K562 (cell line): ENCODE data around the gene FHL1. TPM values are rescaled to one million over a fixed set of nuclear protein-coding genes. Genes with fewer than 3 reads are reported as not detected.

Source experiments
- ATAC-seq: fragments of 200-7000 bp; cut with Tn5 transposase; 3 replicates; pipeline ENCODE4 v1.9.1; 2020; ENCODE audit warnings: moderate library complexity
- BruUV-seq: library from RNA; stranded (reverse); fragments of 400-500 nt; replicated peaks from 2 replicates; lab custom pipeline; 2021; lab: Mats Ljungman, UMichigan
- CTCF ChIA-PET: fragments of 300-600 bp; formaldehyde crosslinking; extraction: SDS; loops from one replicate; lab custom pipeline; 2021; ENCODE audit warnings: low intra/inter-chr PET ratio; lab: Yijun Ruan, JAX
- POLR2A ChIA-PET: fragments of 300-600, 350-650 bp; sonication (Branson Sonifier 250); formaldehyde crosslinking; extraction: SDS; loops from one replicate; lab custom pipeline; 2021; ENCODE audit warnings: antibody characterized with exemption, inconsistent platforms; lab: Yijun Ruan, JAX
- DNase-seq, 4 experiments: peaks; one replicate each; pipeline versions ENCODE4 v3.0.0 to v3.0.0-alpha.2; 2011 to 2018; ENCODE audit warnings: low spot score in 3 of 4, mixed read lengths in 3 of 4; ENCODE audit errors: extremely low read depth in 1 of 4
- FAIRE-seq: peaks from 2 replicates; lab custom pipeline; 2011; peaks lifted over from hg19 to GRCh38; lab: Jason Lieb, UNC
- H2AFZ ChIP-seq: 2 replicates; pipeline ENCODE4 v1.6.0; 2011; ENCODE audit warnings: low read depth, low read length, control low read depth, inconsistent platforms
- H3K27ac ChIP-seq: fragments of 200-600 bp; 3 replicates; pipeline ENCODE4 v1.8.0; 2011; ENCODE audit warnings: low read depth, mild to moderate bottlenecking, control low read depth, inconsistent platforms, low read length, moderate library complexity, mixed read lengths; ENCODE audit errors: extremely low read depth
- H3K27me3 ChIP-seq, 2 experiments: fragments of 300-600 bp in 1 of 2; 2 replicates in 1 of 2; 3 replicates in 1 of 2; pipeline versions ENCODE4 v1.6.0 to v1.8.0; 2011; ENCODE audit warnings: inconsistent platforms in 2 of 2, low read length in 2 of 2, mild to moderate bottlenecking in 1 of 2, mixed read lengths in 1 of 2, moderate library complexity in 1 of 2; ENCODE audit not compliant: control insufficient read depth in 2 of 2, insufficient read depth in 2 of 2
- H3K36me3 ChIP-seq: fragments of 300-600 bp; 3 replicates; pipeline ENCODE4 v1.8.0; 2011; ENCODE audit warnings: mild to moderate bottlenecking, low read length, inconsistent platforms; ENCODE audit not compliant: control insufficient read depth, insufficient read depth
- H3K4me1 ChIP-seq, 2 experiments: fragments of 200-600 bp in 1 of 2; replicated peaks in 1 of 2; 2 replicates in 1 of 2; 3 replicates in 1 of 2; pipeline versions ENCODE4 v1.5.1 to v1.8.0; 2011; ENCODE audit warnings: inconsistent platforms in 2 of 2, low read length in 2 of 2, mild to moderate bottlenecking in 1 of 2, mixed read lengths in 1 of 2, moderate library complexity in 1 of 2; ENCODE audit not compliant: control insufficient read depth in 2 of 2, insufficient read depth in 2 of 2
- H3K4me2 ChIP-seq: 2 replicates; pipeline ENCODE4 v1.6.1; 2011; ENCODE audit warnings: low read length, control low read depth, inconsistent platforms, mixed read lengths; ENCODE audit not compliant: insufficient read depth
- H3K4me3 ChIP-seq: fragments of 200-600 bp; sonication (generic), shearing (Covaris generic); 2 replicates; pipeline ENCODE4 v1.5.1; 2016; ENCODE audit warnings: control low read depth, inconsistent platforms
- H3K79me2 ChIP-seq: fragments of 200-600 bp; 3 replicates; pipeline ENCODE4 v1.8.0; 2011; ENCODE audit warnings: low read length, inconsistent platforms; ENCODE audit not compliant: control insufficient read depth, insufficient read depth
- H3K9ac ChIP-seq, 2 experiments: 2 replicates each; pipeline versions ENCODE4 v1.6.0 to v1.6.1; 2011; ENCODE audit warnings: low read depth in 2 of 2, low read length in 2 of 2, control low read depth in 1 of 2, inconsistent platforms in 1 of 2, mild to moderate bottlenecking in 1 of 2, mixed read lengths in 1 of 2; ENCODE audit not compliant: insufficient read depth in 1 of 2
- H3K9me1 ChIP-seq: one replicate; pipeline ENCODE4 v1.6.0; 2011; ENCODE audit warnings: inconsistent platforms, mild to moderate bottlenecking, low read length, moderate library complexity; ENCODE audit not compliant: control insufficient read depth, insufficient read depth
- H3K9me3 ChIP-seq: replicated peaks from 2 replicates; pipeline ENCODE4 v1.5.1; 2011; ENCODE audit warnings: low read depth, low read length, inconsistent platforms; ENCODE audit not compliant: control insufficient read depth, insufficient read depth
- H4K20me1 ChIP-seq: replicated peaks from 2 replicates; pipeline ENCODE4 v1.6.1; 2011; ENCODE audit warnings: low read length, inconsistent platforms, mixed read lengths; ENCODE audit not compliant: control insufficient read depth, insufficient read depth
- TGIF2 ChIP-seq: sonication (generic); formaldehyde crosslinking; IDR thresholded peaks from 2 replicates; pipeline ENCODE4 v1.8.1; 2022; ENCODE audit warnings: mild to moderate bottlenecking, missing genetic modification reagents, moderate library complexity
- ZNF77 ChIP-seq: fragments of 250-450 bp; sonication (Bioruptor Pico); IDR thresholded peaks from 2 replicates; pipeline ENCODE4 v1.5.0; 2020
- ZNF778 ChIP-seq: fragments of 450-650 bp; formaldehyde crosslinking; IDR thresholded peaks from 2 replicates; pipeline ENCODE4 v1.4.0; 2020; ENCODE audit warnings: mild to moderate bottlenecking, moderate library complexity
- WGBS: fragments of 100-300 bp; shearing (Covaris generic); methylation state at CpG from one replicate; pipeline ENCODE4 v1.1.6; 2016; ENCODE audit warnings: low coverage, mixed read lengths; ENCODE audit not compliant: insufficient coverage; ENCODE audit errors: missing lambda C conversion rate; 5-methylcytosine and 5-hydroxymethylcytosine counted together
- in situ Hi-C: fragments of 300-500 bp; cut with MboI; formaldehyde crosslinking; loops from 4 replicates; pipeline ENCODE4 v1.15.0; 2018; ENCODE audit warnings: inconsistent platforms, mixed read lengths
- intact Hi-C: fragments of 100-400 bp; cut with micrococcal nuclease; formaldehyde crosslinking; loops from 2 replicates; pipeline ENCODE4 v1.14.2; 2022
- polyA plus RNA-seq, 8 experiments: library from polyadenylated mRNA; depleted of rRNA in 4 of 8; stranded (reverse) in 5 of 8; unstranded in 3 of 8; fragments of >200 nt; fragmentation: Nextera tagmentation in 2 of 8; fragmentation: Illumina TruSeq in 1 of 8; extraction: Ambion mirVana in 2 of 8; extraction: Trizol in 1 of 8; gene quantifications; 2 replicates each; pipeline versions ENCODE4 v1.2.1 to v1.2.3, GENCODE V29; 2011 to 2014; ENCODE audit warnings: inconsistent platforms in 1 of 8, missing spikeins in 1 of 8
- total RNA-seq, 7 experiments: library from RNA; depleted of rRNA in 6 of 7; stranded (reverse); fragments of >200 nt in 6 of 7; fragmentation: Illumina TruSeq in 2 of 7; extraction: Trizol in 2 of 7; gene quantifications; 2 replicates each; pipeline versions ENCODE4 v1.2.1 to v1.2.3, GENCODE V29; 2011 to 2021; ENCODE audit warnings: low replicate concordance in 1 of 7
- TF ChIP-seq, protein P1 (sequence below): sonication (generic); formaldehyde crosslinking; IDR thresholded peaks from 2 replicates; pipeline ENCODE4 v1.8.0; 2023; ENCODE audit warnings: missing genetic modification reagents, mild to moderate bottlenecking, borderline replicate concordance
- TF ChIP-seq, protein P2 (sequence below): fragments of 450-650 bp; formaldehyde crosslinking; IDR thresholded peaks from 2 replicates; pipeline ENCODE4 v1.4.0; 2020; ENCODE audit warnings: mild to moderate bottlenecking, moderate library complexity

FHL1 gene
- total and polyA plus RNA-seq, 9 of the 15 experiments (the other 6 are each of a cell fraction or from before 2014, with no cell fraction given): 0.03 to 3.0 (median 0.13) TPM; not detected in 1

DNA sequence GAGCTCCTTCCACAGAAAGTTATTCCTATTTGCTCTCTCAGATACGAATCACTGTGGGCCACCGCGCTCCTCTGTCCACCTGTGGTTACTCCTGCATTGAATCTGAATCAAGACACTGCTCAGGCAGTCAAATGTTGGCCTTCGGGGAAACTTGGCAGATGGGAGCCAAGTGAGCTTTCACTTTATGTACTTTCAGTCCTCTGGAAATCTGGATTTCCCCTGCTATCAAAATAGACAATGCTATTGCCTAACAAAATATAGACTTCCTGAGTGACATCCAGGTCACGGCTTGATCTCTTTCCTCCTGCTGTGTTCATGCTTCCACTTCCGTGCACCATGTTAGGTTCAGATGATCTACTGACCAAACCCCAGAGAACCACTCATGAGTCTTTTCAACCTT lies 43.8 kb downstream of the FHL1 start:
- in situ Hi-C loops (no loop called here), intact Hi-C loops (no loop called here)
- DNase-seq (no peak), ATAC-seq (no peak), FAIRE-seq (no peak)
- BruUV-seq: no TSS peak
- Histone ChIP-seq H3K9ac (no peak overlapping the region), H3K36me3 (no peaks in the 10 kb centered on the region), H3K9me1 (no peaks in the 10 kb centered on the region), H4K20me1 (no peaks in the 10 kb centered on the region), H3K4me1 (no peaks in the 10 kb centered on the region), H3K79me2 (no peaks in the 10 kb centered on the region), H3K27me3 (peaks cover 0 to 13% of the 10 kb centered on the region in 2 experiments; a peak in 4 of 5 replicates), H3K4me2 (no peak overlapping the region), H3K9me3 (no peaks in the 10 kb centered on the region), H3K4me3 (no peak overlapping the region), H2AFZ (no peak overlapping the region), H3K27ac (no peak overlapping the region)
- TF ChIP-seq, protein P1, sequence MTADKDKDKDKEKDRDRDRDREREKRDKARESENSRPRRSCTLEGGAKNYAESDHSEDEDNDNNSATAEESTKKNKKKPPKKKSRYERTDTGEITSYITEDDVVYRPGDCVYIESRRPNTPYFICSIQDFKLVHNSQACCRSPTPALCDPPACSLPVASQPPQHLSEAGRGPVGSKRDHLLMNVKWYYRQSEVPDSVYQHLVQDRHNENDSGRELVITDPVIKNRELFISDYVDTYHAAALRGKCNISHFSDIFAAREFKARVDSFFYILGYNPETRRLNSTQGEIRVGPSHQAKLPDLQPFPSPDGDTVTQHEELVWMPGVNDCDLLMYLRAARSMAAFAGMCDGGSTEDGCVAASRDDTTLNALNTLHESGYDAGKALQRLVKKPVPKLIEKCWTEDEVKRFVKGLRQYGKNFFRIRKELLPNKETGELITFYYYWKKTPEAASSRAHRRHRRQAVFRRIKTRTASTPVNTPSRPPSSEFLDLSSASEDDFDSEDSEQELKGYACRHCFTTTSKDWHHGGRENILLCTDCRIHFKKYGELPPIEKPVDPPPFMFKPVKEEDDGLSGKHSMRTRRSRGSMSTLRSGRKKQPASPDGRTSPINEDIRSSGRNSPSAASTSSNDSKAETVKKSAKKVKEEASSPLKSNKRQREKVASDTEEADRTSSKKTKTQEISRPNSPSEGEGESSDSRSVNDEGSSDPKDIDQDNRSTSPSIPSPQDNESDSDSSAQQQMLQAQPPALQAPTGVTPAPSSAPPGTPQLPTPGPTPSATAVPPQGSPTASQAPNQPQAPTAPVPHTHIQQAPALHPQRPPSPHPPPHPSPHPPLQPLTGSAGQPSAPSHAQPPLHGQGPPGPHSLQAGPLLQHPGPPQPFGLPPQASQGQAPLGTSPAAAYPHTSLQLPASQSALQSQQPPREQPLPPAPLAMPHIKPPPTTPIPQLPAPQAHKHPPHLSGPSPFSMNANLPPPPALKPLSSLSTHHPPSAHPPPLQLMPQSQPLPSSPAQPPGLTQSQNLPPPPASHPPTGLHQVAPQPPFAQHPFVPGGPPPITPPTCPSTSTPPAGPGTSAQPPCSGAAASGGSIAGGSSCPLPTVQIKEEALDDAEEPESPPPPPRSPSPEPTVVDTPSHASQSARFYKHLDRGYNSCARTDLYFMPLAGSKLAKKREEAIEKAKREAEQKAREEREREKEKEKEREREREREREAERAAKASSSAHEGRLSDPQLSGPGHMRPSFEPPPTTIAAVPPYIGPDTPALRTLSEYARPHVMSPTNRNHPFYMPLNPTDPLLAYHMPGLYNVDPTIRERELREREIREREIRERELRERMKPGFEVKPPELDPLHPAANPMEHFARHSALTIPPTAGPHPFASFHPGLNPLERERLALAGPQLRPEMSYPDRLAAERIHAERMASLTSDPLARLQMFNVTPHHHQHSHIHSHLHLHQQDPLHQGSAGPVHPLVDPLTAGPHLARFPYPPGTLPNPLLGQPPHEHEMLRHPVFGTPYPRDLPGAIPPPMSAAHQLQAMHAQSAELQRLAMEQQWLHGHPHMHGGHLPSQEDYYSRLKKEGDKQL (CRISPR knock-in tag): no peak
- TF ChIP-seq ZNF77 (CRISPR knock-in tag) (no peak), TGIF2 (no peak), ZNF778 (CRISPR knock-in tag) (no peak)
- TF ChIP-seq, protein P2, sequence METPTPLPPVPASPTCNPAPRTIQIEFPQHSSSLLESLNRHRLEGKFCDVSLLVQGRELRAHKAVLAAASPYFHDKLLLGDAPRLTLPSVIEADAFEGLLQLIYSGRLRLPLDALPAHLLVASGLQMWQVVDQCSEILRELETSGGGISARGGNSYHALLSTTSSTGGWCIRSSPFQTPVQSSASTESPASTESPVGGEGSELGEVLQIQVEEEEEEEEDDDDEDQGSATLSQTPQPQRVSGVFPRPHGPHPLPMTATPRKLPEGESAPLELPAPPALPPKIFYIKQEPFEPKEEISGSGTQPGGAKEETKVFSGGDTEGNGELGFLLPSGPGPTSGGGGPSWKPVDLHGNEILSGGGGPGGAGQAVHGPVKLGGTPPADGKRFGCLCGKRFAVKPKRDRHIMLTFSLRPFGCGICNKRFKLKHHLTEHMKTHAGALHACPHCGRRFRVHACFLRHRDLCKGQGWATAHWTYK: no peak
- ChIA-PET CTCF (no interaction called here), POLR2A (no interaction called here)
- WGBS: 1% methylated on average over 6 of the region's 6 CpGs
